ENCODE results near the gene HDAC1.

HDAC1 gene

DNA sequence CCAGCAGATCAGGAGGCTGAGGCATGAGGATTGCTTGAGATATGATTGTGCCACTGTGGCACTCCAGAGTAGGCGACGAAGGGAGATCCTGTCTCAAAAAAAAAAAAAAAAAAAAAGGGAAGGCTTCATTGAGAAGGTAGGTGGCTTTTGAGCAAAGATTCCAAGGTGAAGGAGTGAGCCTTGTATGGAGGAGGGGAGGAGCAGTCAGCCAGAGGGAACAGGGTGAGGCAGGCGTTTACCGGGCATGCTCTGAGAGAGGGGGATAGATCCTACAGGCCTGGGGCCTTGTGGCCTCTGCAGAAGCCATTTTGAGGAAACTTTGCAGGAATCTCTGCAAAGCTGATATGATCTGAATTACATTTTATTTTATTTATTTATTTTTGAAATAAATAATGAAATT is 5.1 kb upstream of the HDAC1 start:
- TF ChIP-seq EP300 (IDR thresholded peaks at IDR 0.05; ENCODE audit: borderline replicate concordance) (no peak), CREB1 (IDR thresholded peaks at IDR 0.05; ENCODE audit: low read depth) (no peak), CEBPB (IDR thresholded peaks at IDR 0.05) (no peak), REST (IDR thresholded peaks at IDR 0.05; ENCODE audit: low read depth) (no peak), NFIC (IDR thresholded peaks at IDR 0.05) (no peak), RAD21 (IDR thresholded peaks at IDR 0.05; ENCODE audit: low read depth) (no peak), ZBTB7A (IDR thresholded peaks at IDR 0.05; ENCODE audit: low read depth) (no peak), TCF12 (IDR thresholded peaks at IDR 0.05; ENCODE audit: low read depth) (no peak)
- TF ChIP-seq, protein P1, sequence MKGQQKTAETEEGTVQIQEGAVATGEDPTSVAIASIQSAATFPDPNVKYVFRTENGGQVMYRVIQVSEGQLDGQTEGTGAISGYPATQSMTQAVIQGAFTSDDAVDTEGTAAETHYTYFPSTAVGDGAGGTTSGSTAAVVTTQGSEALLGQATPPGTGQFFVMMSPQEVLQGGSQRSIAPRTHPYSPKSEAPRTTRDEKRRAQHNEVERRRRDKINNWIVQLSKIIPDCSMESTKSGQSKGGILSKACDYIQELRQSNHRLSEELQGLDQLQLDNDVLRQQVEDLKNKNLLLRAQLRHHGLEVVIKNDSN (IDR thresholded peaks at IDR 0.05), result no peak

- TF ChIP-seq, protein P1 (IDR thresholded peaks at IDR 0.05), result no peak
- no peak for TF ChIP-seq NFIC (IDR thresholded peaks at IDR 0.05)
- TF ChIP-seq ZBTB7A (IDR thresholded peaks at IDR 0.05; ENCODE audit: low read depth), result no peak
- TF ChIP-seq MAX (IDR thresholded peaks at IDR 0.05), result no peak
- no peak for TF ChIP-seq CEBPB (IDR thresholded peaks at IDR 0.05)
- TF ChIP-seq FOXM1 (IDR thresholded peaks at IDR 0.05; ENCODE audit: borderline replicate concordance, low read depth), result no peak
- TF ChIP-seq EGR1 (IDR thresholded peaks at IDR 0.05), result no peak
- no peak for TF ChIP-seq TAF1 (IDR thresholded peaks at IDR 0.05; ENCODE audit: low read depth)
- no peak for TF ChIP-seq CREB1 (IDR thresholded peaks at IDR 0.05; ENCODE audit: low read depth)
- no peak for TF ChIP-seq EP300 (IDR thresholded peaks at IDR 0.05; ENCODE audit: borderline replicate concordance)
- no peak for TF ChIP-seq TEAD4 (IDR thresholded peaks at IDR 0.05)
- TF ChIP-seq REST (IDR thresholded peaks at IDR 0.05; ENCODE audit: low read depth), result no peak
- TF ChIP-seq TCF12 (IDR thresholded peaks at IDR 0.05; ENCODE audit: low read depth), result no peak
- TF ChIP-seq RAD21 (IDR thresholded peaks at IDR 0.05; ENCODE audit: low read depth), result no peak
- TF ChIP-seq YY1 (IDR thresholded peaks at IDR 0.05; ENCODE audit: low read depth), result no peak
These were observed 2.6 kb upstream of the HDAC1 start for GRCh38 chr1:32289256-32289655.

DNA sequence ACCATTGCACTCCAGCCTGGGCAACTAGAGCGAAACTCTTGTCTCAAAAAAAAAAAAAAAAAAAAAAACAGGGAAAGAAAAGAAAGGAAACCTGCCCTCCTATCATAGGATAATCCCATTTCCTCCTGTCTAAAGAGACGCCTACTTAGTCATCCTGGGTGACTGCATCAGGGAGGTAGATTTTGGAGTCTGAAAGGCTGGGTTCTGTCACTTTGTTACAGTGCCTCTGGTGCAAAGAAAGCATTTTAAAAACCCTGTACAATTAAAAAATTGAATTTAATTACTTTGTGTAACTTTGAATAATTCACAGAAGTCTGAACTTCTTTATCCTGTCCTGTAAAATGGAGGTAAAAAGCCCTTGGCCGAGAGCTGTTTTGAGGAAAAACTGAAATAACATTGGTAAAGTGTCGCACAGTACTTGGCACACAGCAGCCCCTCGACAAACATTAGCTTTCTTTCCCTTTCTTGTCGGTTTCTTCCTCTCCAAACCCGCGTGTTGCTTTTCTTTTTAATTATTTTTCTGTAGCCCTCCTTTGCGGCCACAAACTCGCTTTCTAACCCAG is 657 bp upstream of the HDAC1 start:
- no peak for TF ChIP-seq MAX (IDR thresholded peaks at IDR 0.05)
- no peak for TF ChIP-seq RAD21 (IDR thresholded peaks at IDR 0.05; ENCODE audit: low read depth)
- no peak for TF ChIP-seq TAF1 (IDR thresholded peaks at IDR 0.05; ENCODE audit: low read depth)

DNA sequence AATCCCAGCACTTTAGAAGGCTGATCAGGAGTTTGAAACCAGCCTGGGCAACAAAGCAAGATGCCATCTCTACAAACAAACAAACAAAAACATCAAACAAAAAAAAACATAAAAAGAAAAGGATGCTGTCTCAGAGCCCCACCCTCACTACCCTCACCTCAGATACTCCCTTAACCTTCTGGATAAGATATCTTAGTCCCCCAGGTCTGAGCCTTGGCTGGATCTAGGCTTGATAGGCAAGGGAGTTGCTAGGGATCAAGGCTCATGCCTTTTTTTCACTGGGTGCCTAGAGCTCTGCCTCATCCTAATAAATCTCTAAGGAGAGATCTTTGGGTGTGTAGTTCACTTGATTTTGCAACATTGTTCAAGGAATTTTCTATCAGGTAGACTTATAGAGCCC is 7.4 kb downstream of the HDAC1 start:
- TF ChIP-seq CREB1 (IDR thresholded peaks at IDR 0.05; ENCODE audit: low read depth) (no peak), TAF1 (IDR thresholded peaks at IDR 0.05; ENCODE audit: low read depth) (no peak), MAX (IDR thresholded peaks at IDR 0.05) (no peak), YY1 (IDR thresholded peaks at IDR 0.05; ENCODE audit: low read depth) (no peak), RAD21 (IDR thresholded peaks at IDR 0.05; ENCODE audit: low read depth) (no peak), ZBTB7A (IDR thresholded peaks at IDR 0.05; ENCODE audit: low read depth) (no peak), TEAD4 (IDR thresholded peaks at IDR 0.05) (no peak), FOXM1 (IDR thresholded peaks at IDR 0.05; ENCODE audit: borderline replicate concordance, low read depth) (no peak), NFIC (IDR thresholded peaks at IDR 0.05) (no peak), TCF12 (IDR thresholded peaks at IDR 0.05; ENCODE audit: low read depth) (no peak), REST (IDR thresholded peaks at IDR 0.05; ENCODE audit: low read depth) (no peak), CEBPB (IDR thresholded peaks at IDR 0.05) (no peak), EGR1 (IDR thresholded peaks at IDR 0.05) (no peak), EP300 (IDR thresholded peaks at IDR 0.05; ENCODE audit: borderline replicate concordance) (no peak)
- TF ChIP-seq, protein P1 (IDR thresholded peaks at IDR 0.05), result no peak

All from Ishikawa (cell line).